PC-9 (cell line): ENCODE results near the gene SBK3.

Source experiments
- EZH2 ChIP-seq: fragments of 200-600 bp; sonication (generic); IDR thresholded peaks from 2 replicates; pipeline ENCODE4 v1.8.0; 2017; ENCODE audit warnings: antibody characterized with exemption, low read depth
- TF ChIP-seq, protein P1 (sequence below): fragments of 200-600 bp; sonication (generic); conservative IDR thresholded peaks from 2 replicates; pipeline ENCODE4 v1.6.1; 2017; ENCODE audit warnings: mixed run types, antibody characterized with exemption, mild to moderate bottlenecking, moderate library complexity

DNA sequence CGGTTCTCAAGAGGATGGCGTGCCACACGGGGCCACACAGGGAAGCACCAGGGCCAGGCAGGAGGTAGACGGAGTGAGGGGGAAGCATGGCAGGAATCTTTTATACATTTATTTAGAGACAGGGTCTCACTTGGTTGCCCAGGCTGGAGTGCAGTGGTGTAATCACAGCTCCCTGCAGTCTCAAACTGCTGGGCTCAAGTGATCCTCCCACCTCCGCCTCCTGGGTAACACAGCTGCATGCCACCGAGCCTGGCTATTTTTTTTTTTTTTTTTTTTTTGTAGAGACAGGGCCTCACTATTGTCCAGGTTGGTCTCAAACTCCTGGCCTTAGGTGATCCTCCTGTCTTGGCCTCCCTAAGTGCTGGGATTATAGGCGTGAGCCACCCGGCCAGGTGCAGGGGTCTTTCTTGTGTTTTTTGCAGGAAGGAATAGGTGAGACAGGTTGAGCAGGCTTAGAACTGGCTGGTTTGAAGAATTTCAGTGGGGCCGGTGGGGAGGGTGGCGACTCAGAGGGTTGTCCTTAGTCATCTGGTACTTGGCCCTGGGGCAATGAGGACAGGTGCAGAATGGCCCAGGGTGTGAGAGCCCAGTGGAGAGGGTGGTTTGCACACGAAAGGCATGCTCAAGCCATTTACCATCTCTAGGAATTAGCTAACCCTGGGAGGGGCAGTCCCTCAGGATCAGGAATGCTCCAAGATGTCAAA lies 49.5 kb downstream of the SBK3 start:
- TF ChIP-seq, protein P1, sequence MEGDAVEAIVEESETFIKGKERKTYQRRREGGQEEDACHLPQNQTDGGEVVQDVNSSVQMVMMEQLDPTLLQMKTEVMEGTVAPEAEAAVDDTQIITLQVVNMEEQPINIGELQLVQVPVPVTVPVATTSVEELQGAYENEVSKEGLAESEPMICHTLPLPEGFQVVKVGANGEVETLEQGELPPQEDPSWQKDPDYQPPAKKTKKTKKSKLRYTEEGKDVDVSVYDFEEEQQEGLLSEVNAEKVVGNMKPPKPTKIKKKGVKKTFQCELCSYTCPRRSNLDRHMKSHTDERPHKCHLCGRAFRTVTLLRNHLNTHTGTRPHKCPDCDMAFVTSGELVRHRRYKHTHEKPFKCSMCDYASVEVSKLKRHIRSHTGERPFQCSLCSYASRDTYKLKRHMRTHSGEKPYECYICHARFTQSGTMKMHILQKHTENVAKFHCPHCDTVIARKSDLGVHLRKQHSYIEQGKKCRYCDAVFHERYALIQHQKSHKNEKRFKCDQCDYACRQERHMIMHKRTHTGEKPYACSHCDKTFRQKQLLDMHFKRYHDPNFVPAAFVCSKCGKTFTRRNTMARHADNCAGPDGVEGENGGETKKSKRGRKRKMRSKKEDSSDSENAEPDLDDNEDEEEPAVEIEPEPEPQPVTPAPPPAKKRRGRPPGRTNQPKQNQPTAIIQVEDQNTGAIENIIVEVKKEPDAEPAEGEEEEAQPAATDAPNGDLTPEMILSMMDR, result no peak
- TF ChIP-seq EZH2, result no peak
